ENCODE data around the gene HOXC6. TPM values are rescaled to one million over a fixed set of nuclear protein-coding genes. Genes with fewer than 3 reads are reported as not detected.

Gene HOXC6
- total RNA-seq, 6 experiments from 2014 or later = 0.12 to 2.1 (median 1.6) TPM

DNA sequence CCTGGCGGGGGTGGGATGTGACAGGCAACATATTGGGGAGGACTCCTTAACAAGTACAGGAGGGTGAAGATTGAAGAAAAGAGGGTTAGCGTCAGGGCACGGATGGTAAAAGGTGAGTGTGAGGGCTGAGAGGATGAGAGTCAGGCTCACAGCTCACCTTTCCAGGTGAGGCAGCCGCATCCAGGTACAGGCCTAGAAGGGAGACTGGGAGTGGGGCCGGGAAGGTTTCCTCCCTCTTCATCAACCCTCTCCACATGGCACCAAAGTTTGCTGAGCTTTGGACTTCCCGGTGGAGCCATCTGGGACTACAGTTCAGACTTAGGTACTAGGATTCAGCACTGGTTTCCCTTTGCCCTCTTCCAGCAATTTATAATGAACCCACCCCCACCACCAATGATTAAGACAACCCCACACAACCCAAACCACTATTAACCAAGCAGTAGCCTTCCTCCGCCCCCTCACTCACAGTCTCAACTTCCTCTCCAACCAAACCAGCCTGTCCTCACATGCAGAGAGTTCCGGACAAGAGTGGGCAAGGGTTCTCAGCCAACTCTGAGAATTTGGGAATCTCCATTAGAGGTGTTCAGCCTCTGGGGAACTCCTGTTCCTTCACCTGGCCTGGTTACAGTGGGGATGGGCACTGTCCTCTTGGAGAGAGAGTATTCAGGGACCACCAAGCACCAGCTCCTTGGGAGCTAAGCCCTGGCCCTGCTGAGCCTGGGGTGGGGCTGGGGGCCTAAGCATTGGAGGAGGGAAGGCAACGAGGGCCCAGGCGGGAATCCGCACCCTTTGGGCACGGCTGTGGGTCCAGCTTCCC is 23.0 kb downstream of the HOXC6 start:
- H3K27me3 Mint-ChIP-seq (ENCODE audit: insufficient read depth) = peaks cover 75% of the 10 kb centered on the region
- H3K9me3 Mint-ChIP-seq = no peaks in the 10 kb centered on the region
- no peak overlapping the region for H3K4me3 Mint-ChIP-seq
- DNase-seq = no peak
- H3K27ac Mint-ChIP-seq = no peak overlapping the region
- TF ChIP-seq, protein P1, sequence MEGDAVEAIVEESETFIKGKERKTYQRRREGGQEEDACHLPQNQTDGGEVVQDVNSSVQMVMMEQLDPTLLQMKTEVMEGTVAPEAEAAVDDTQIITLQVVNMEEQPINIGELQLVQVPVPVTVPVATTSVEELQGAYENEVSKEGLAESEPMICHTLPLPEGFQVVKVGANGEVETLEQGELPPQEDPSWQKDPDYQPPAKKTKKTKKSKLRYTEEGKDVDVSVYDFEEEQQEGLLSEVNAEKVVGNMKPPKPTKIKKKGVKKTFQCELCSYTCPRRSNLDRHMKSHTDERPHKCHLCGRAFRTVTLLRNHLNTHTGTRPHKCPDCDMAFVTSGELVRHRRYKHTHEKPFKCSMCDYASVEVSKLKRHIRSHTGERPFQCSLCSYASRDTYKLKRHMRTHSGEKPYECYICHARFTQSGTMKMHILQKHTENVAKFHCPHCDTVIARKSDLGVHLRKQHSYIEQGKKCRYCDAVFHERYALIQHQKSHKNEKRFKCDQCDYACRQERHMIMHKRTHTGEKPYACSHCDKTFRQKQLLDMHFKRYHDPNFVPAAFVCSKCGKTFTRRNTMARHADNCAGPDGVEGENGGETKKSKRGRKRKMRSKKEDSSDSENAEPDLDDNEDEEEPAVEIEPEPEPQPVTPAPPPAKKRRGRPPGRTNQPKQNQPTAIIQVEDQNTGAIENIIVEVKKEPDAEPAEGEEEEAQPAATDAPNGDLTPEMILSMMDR (IDR thresholded peaks at IDR 0.05) = no peak
- no peaks in the 10 kb centered on the region for H3K36me3 Mint-ChIP-seq (ENCODE audit: low read depth)
- no peaks in the 10 kb centered on the region for H3K4me1 Mint-ChIP-seq (ENCODE audit: low read depth)

- DNase-seq = no peak
- TF ChIP-seq, protein P1 (IDR thresholded peaks at IDR 0.05) = no peak
- Mint-ChIP-seq H3K4me1 (ENCODE audit: low read depth) (no peaks in the 10 kb centered on the region), H3K4me3 (no peak overlapping the region), H3K27ac (no peak overlapping the region), H3K36me3 (ENCODE audit: low read depth) (no peaks in the 10 kb centered on the region), H3K9me3 (no peaks in the 10 kb centered on the region), H3K27me3 (ENCODE audit: insufficient read depth) (peaks cover 70% of the 10 kb centered on the region)
Measured at GRCh38 chr12:54051874-54052437, 23.7 kb downstream of the HOXC6 start.

DNA sequence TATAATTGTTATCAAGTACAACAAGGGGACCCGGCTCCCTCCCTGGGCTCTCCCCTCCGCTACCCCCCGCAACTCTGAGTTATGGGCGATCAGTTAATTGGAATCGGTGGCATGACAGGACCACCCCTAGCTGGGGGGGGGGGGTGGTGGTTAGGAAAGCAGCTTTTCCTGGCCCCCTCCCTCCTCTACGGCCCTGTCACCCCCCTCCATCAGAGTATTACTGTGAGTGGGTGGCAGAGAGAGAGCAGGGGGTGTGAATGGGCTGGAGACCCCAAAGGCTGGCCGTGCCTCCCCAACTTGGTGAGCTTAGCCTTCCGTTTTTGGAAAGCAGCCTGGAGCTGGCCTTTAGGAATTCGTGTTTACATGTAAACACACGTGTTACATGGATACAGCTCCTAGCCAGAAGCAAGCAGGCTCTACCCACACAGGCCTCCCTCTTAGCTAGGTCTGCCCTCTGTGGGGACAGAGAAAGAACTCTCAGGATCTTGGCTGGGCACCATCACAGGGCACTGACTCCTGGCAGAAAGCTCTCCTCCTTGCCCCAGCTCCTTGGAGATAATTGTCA is 24.3 kb downstream of the HOXC6 start:
- no peaks in the 10 kb centered on the region for H3K36me3 Mint-ChIP-seq (ENCODE audit: low read depth)
- no peak overlapping the region for H3K4me3 Mint-ChIP-seq
- H3K9me3 Mint-ChIP-seq = no peaks in the 10 kb centered on the region
- H3K27me3 Mint-ChIP-seq (ENCODE audit: insufficient read depth) = peaks cover 66% of the 10 kb centered on the region
- H3K4me1 Mint-ChIP-seq (ENCODE audit: low read depth) = no peaks in the 10 kb centered on the region
- TF ChIP-seq, protein P1 (IDR thresholded peaks at IDR 0.05) = no peak
- no peak overlapping the region for H3K27ac Mint-ChIP-seq
- no peak for DNase-seq

DNA sequence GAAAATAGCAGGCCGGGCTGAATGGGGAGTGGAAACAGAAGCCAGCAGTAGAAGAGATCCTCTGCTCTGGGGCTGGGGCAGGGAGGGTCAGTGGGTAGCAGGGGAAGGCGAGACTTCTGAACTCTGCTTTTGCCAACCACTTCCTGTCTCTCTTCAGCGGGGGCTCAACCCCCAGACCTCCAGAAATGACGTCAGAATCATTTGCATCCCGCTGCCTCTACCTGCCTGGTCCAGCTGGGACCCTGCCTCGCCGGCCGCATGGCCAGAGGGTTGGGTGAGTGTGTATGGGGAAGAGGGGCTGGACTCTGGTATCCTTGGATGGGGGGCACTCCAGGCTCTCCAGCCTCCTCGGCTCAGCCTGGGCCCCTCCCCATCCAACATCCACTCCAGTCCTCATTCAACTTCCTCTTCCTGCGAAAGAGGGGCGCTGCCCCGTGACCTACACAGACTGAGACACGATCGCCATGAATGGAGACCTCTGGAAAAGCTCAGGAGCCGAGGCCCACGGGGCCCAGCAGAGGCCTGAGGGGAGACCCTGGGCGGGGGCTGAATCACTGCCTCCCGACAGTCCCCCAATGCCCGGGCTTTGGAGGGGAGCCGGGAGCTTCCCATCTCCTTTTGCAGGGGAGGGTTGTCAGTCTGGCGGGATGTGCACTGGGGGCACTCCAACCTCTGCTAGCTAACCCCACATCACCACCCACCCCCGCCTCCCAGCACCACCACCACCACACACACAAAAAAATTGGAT is 24.9 kb downstream of the HOXC6 start:
- Mint-ChIP-seq H3K27me3 (ENCODE audit: insufficient read depth) (peaks cover 65% of the 10 kb centered on the region), H3K4me3 (no peak overlapping the region), H3K4me1 (ENCODE audit: low read depth) (no peaks in the 10 kb centered on the region), H3K27ac (no peak overlapping the region), H3K36me3 (ENCODE audit: low read depth) (no peaks in the 10 kb centered on the region), H3K9me3 (no peaks in the 10 kb centered on the region)
- TF ChIP-seq, protein P1 (IDR thresholded peaks at IDR 0.05) = no peak
- DNase-seq = no peak
